NB4 (cell line): ENCODE results near the gene GCH1.

Source experiments
- CTCF ChIP-seq: IDR thresholded peaks from one replicate; pipeline ENCODE4 v1.5.1; 2012; ENCODE audit warnings: low read depth, low read length
- POLR2A ChIP-seq: IDR thresholded peaks from 2 replicates; pipeline ENCODE4 v1.6.1; 2011; ENCODE audit warnings: mild to moderate bottlenecking; ENCODE audit not compliant: insufficient read length; ENCODE audit errors: extremely low read depth

GRCh38 chr14:54805070-54805444 is 97.6 kb downstream of the GCH1 start:
- TF ChIP-seq CTCF (no peak), POLR2A (no peak)
